GM21619 (cell line): ENCODE results near the gene RBM41.

Experiments used
- ATAC-seq: cut with Tn5 transposase; IDR thresholded peaks from one replicate; pipeline ENCODE4 v1.9.1; 2021; ENCODE audit not compliant: unreplicated experiment

The RBM41 gene

DNA sequence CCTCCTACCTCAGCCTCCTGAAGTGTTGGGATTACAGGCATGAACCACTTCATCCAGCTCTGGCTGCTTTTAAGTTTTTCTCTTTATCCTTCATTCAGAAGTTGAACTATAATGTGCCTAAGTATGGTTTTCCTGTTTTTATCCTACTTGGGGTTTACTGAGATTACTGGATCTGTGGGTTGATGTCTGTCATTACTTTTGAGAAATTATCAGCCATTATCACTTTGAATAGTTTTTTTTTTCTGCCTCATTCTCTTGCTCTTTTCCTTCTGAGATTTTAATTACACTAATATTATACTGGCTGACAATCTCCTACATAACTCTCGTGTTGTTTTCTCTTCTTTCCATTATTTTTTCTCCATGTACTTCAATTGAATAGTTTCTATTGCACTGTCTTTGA is 71.0 kb downstream of the RBM41 start:
- no peak for ATAC-seq

DNA sequence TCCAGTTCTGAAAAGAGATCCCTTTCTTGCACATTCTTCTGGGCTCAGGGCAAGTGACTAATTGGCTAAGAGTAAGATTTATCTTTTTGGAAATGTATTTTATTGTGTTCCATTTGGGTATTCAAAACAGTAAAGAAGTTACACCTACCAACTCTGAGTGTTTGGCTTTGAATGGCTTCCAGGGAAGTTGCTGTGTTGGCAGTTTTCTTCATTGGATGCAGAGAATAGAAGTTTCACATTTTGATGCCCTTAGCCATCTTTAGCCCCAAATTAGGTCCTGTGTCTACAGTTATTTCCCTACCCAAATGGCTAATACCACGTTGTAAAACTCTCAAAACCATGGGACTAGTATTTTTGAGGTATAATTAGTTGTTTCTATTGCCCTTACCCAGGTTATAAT is 88.9 kb downstream of the RBM41 start:
- no peak for ATAC-seq

- ATAC-seq = no peak
These were observed 93.1 kb downstream of the RBM41 start for GRCh38 chrX:107025545-107025944.

DNA sequence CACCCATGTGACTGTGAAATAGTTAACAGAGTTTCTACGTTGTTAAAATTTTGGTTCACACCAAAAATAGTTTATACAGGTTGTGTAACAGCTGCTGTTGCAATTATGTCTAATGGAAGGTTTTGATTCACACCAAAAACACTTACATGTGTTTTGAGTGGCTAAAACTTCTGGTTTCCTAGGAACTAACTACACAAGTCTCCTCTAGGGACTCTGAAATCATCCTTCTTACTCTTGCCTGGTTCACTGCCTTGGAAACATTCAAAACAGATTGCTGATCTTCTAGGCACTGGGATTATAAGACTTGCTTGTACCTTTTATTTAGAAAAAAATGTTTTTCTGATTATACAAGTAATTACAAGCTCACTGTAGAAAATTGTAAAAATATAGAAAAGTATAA is 103.7 kb downstream of the RBM41 start:
- ATAC-seq = no peak
